Naive thymus-derived CD4-positive, alpha-beta T cell (primary cell): Measurements from ENCODE around the gene PTPN23. TPM values are rescaled to one million over a fixed set of nuclear protein-coding genes. Genes with fewer than 3 reads are reported as not detected.
A peak's percentile ranks its signal among the peaks of the same experiment; 100 is the strongest.

Experiments
- ATAC-seq: fragments of 150-1000 bp; cut with Tn5 transposase; 2 replicates; pipeline ENCODE4 v1.10.0; 2021; ENCODE audit warnings: mild to moderate bottlenecking, moderate library complexity
- CTCF ChIA-PET: fragments of 350-600 bp; sonication (Branson Sonifier 250); formaldehyde crosslinking; loops from one replicate; lab custom pipeline; 2021; ENCODE audit warnings: antibody characterized with exemption; lab: Charles Lee
- POLR2A ChIA-PET: fragments of 350-600 bp; sonication (Branson Sonifier 250); formaldehyde crosslinking; loops from one replicate; lab custom pipeline; 2021; ENCODE audit warnings: antibody characterized with exemption, inconsistent platforms; lab: Charles Lee
- DNase-seq, 9 donors: peaks; one replicate each; pipeline versions ENCODE4 v3.0.0 to v3.0.0-alpha.2; 2020 to 2022; ENCODE audit warnings: mixed read lengths in 1 of 9
- H3K27ac ChIP-seq: one replicate; pipeline ENCODE4 v1.7.0; 2013; ENCODE audit warnings: mild to moderate bottlenecking, low read depth, low read length, moderate library complexity
- H3K27me3 ChIP-seq, 2 donors: one replicate each; pipeline ENCODE4 v1.7.0; 2013; ENCODE audit warnings: low read length in 2 of 2, mild to moderate bottlenecking in 2 of 2, moderate library complexity in 2 of 2; ENCODE audit not compliant: control insufficient read depth in 2 of 2, insufficient read depth in 2 of 2
- H3K36me3 ChIP-seq, 3 experiments: 1 replicate in 2 of 3; 2 replicates in 1 of 3; pipeline ENCODE4 v1.7.0; 2013; ENCODE audit warnings: low read length in 3 of 3, mild to moderate bottlenecking in 3 of 3, moderate library complexity in 1 of 3; ENCODE audit not compliant: insufficient read depth in 3 of 3, control insufficient read depth in 2 of 3
- H3K4me1 ChIP-seq, 2 donors: one replicate each; pipeline ENCODE4 v1.7.0; 2013; ENCODE audit warnings: low read length in 2 of 2, mild to moderate bottlenecking in 2 of 2, moderate library complexity in 1 of 2; ENCODE audit not compliant: control insufficient read depth in 2 of 2, insufficient read depth in 2 of 2
- H3K4me3 ChIP-seq: 2 replicates; pipeline ENCODE4 v1.7.0; 2013; ENCODE audit warnings: mild to moderate bottlenecking, low read length
- H3K9me3 ChIP-seq, 3 experiments: 1 replicate in 2 of 3; 2 replicates in 1 of 3; pipeline ENCODE4 v1.7.0; 2013; ENCODE audit warnings: low read length in 3 of 3; ENCODE audit not compliant: control insufficient read depth in 2 of 3
- H3K27ac Mint-ChIP-seq, 9 donors: one replicate each; pipeline ENCODE4 v1.8.0; 2020 to 2022; ENCODE audit warnings: mixed read lengths in 9 of 9, mild to moderate bottlenecking in 8 of 9, moderate library complexity in 5 of 9, inconsistent platforms in 2 of 9
- H3K27me3 Mint-ChIP-seq, 5 donors: one replicate each; pipeline ENCODE4 v1.8.0; 2021 to 2022; ENCODE audit warnings: mixed read lengths in 5 of 5, mild to moderate bottlenecking in 1 of 5
- H3K36me3 Mint-ChIP-seq, 5 donors: one replicate each; pipeline ENCODE4 v1.8.0; 2020 to 2022; ENCODE audit warnings: mixed read lengths in 5 of 5, mild to moderate bottlenecking in 3 of 5, inconsistent platforms in 1 of 5
- H3K4me1 Mint-ChIP-seq, 7 donors: one replicate each; pipeline ENCODE4 v1.8.0; 2020 to 2022; ENCODE audit warnings: mixed read lengths in 7 of 7, mild to moderate bottlenecking in 3 of 7, inconsistent platforms in 1 of 7
- H3K4me3 Mint-ChIP-seq, 10 donors: one replicate each; pipeline ENCODE4 v1.8.0; 2020 to 2022; ENCODE audit warnings: mild to moderate bottlenecking in 10 of 10, mixed read lengths in 10 of 10, moderate library complexity in 6 of 10, inconsistent platforms in 2 of 10
- H3K9me3 Mint-ChIP-seq, 11 donors: one replicate each; pipeline ENCODE4 v1.8.0; 2020 to 2022; ENCODE audit warnings: mixed read lengths in 11 of 11, mild to moderate bottlenecking in 4 of 11, inconsistent platforms in 1 of 11, moderate library complexity in 1 of 11
- intact Hi-C, 2 donors: fragments of 100-400 bp; cut with micrococcal nuclease; formaldehyde crosslinking; loops; one replicate each; pipeline ENCODE4 v1.15.1; 2023
- polyA plus RNA-seq, 2 donors: library from polyadenylated mRNA; unstranded; fragments of 300-500 nt; fragmentation: Illumina TruSeq; gene quantifications; one replicate each; pipeline ENCODE4 v1.2.3, GENCODE V29; 2021
- total RNA-seq, 6 experiments: library from RNA in 5 of 6; stranded (reverse) in 5 of 6; gene quantifications; 1 replicate in 5 of 6; 2 replicates in 1 of 6; pipeline ENCODE4 v1.2.3 and lab custom pipeline; 2021 to 2026

Gene PTPN23
- total and polyA plus RNA-seq, 7 experiments from 2014 or later: 1.4 to 51.2 (median 36.7) TPM

GRCh38 chr3:47406762-47407149 lies 25.9 kb downstream of the PTPN23 start:
- CTCF ChIA-PET: no interaction called here
- no peaks in the 10 kb centered on the region for H3K27me3 Mint-ChIP-seq
- peaks cover 0 to 7% (median 0%) of the 10 kb centered on the region in 7 donors for H3K4me1 Mint-ChIP-seq
- no peak overlapping the region for H3K27ac Mint-ChIP-seq
- H3K9me3 Mint-ChIP-seq: no peaks in the 10 kb centered on the region
- POLR2A ChIA-PET: no interaction called here
- DNase-seq (no peak), ATAC-seq (peak; percentile 14)
- H3K36me3 ChIP-seq: peaks cover 0 to 74% (median 5%) of the 10 kb centered on the region in 3 experiments
- no peak overlapping the region for H3K27ac ChIP-seq
- H3K27me3 ChIP-seq: no peaks in the 10 kb centered on the region
- intact Hi-C loops: no loop called here
- H3K36me3 Mint-ChIP-seq: peaks cover 0 to 4% (median 0%) of the 10 kb centered on the region in 5 donors
- H3K9me3 ChIP-seq: no peaks in the 10 kb centered on the region
- no peaks in the 10 kb centered on the region for H3K4me1 ChIP-seq
- no peak overlapping the region for H3K4me3 ChIP-seq
- H3K4me3 Mint-ChIP-seq: no peak overlapping the region

- peaks cover 0 to 4% (median 0%) of the 10 kb centered on the region in 5 donors for H3K36me3 Mint-ChIP-seq
- ChIA-PET CTCF (no interaction called here), POLR2A (no interaction called here)
- Histone ChIP-seq H3K27ac (no peak overlapping the region), H3K4me3 (no peak overlapping the region), H3K4me1 (no peaks in the 10 kb centered on the region), H3K27me3 (no peaks in the 10 kb centered on the region), H3K36me3 (peaks cover 0 to 76% (median 5%) of the 10 kb centered on the region in 3 experiments), H3K9me3 (no peaks in the 10 kb centered on the region)
- H3K4me1 Mint-ChIP-seq: peaks cover 0 to 7% (median 0%) of the 10 kb centered on the region in 7 donors
- no peaks in the 10 kb centered on the region for H3K27me3 Mint-ChIP-seq
- H3K27ac Mint-ChIP-seq: peak overlapping the region in 1 of 9 donors; percentile 43
- H3K9me3 Mint-ChIP-seq: no peaks in the 10 kb centered on the region
- intact Hi-C loops: no loop called here
- no peak overlapping the region for H3K4me3 Mint-ChIP-seq
- no peak for ATAC-seq
- no peak for DNase-seq
Measured at GRCh38 chr3:47407237-47407636, 26.4 kb downstream of the PTPN23 start.

GRCh38 chr3:47407896-47408838 lies 27.3 kb downstream of the PTPN23 start:
- POLR2A ChIA-PET: no interaction called here
- Mint-ChIP-seq H3K36me3 (peaks cover 2 to 8% (median 2%) of the 10 kb centered on the region in 5 donors), H3K27me3 (no peaks in the 10 kb centered on the region), H3K27ac (peak overlapping the region in 3 of 9 donors; percentile 34 to 83 (median 59)), H3K9me3 (no peaks in the 10 kb centered on the region), H3K4me1 (peaks cover 0 to 7% (median 0%) of the 10 kb centered on the region in 7 donors), H3K4me3 (no peak overlapping the region)
- intact Hi-C loops: no loop called here
- H3K36me3 ChIP-seq: peaks cover 0 to 86% (median 5%) of the 10 kb centered on the region in 3 experiments
- ATAC-seq: no peak
- no peaks in the 10 kb centered on the region for H3K9me3 ChIP-seq
- DNase-seq: no peak
- CTCF ChIA-PET: no interaction called here
- no peaks in the 10 kb centered on the region for H3K27me3 ChIP-seq
- H3K4me1 ChIP-seq: no peaks in the 10 kb centered on the region
- no peak overlapping the region for H3K4me3 ChIP-seq
- no peak overlapping the region for H3K27ac ChIP-seq

- Mint-ChIP-seq H3K4me3 (no peak overlapping the region), H3K4me1 (peaks cover 0 to 7% (median 0%) of the 10 kb centered on the region in 7 donors), H3K36me3 (peaks cover 4 to 11% (median 5%) of the 10 kb centered on the region in 5 donors), H3K27ac (peak overlapping the region in 1 of 9 donors; percentile 49), H3K27me3 (no peaks in the 10 kb centered on the region), H3K9me3 (no peaks in the 10 kb centered on the region)
- POLR2A ChIA-PET: no interaction called here
- CTCF ChIA-PET: no interaction called here
- no peaks in the 10 kb centered on the region for H3K4me1 ChIP-seq
- H3K4me3 ChIP-seq: no peak overlapping the region
- no peaks in the 10 kb centered on the region for H3K9me3 ChIP-seq
- no peak for ATAC-seq
- H3K27me3 ChIP-seq: no peaks in the 10 kb centered on the region
- no peak overlapping the region for H3K27ac ChIP-seq
- peaks cover under 1 to 92% (median 5%) of the 10 kb centered on the region in 3 experiments for H3K36me3 ChIP-seq
- no peak for DNase-seq
- intact Hi-C loops: no loop called here
Measured at GRCh38 chr3:47408839-47409229, 28.0 kb downstream of the PTPN23 start.

- H3K27ac ChIP-seq: no peak overlapping the region
- POLR2A ChIA-PET: no interaction called here
- H3K4me3 ChIP-seq: no peak overlapping the region
- DNase-seq (no peak), ATAC-seq (no peak)
- intact Hi-C loops: no loop called here
- CTCF ChIA-PET: no interaction called here
- H3K4me1 ChIP-seq: no peaks in the 10 kb centered on the region
- H3K4me1 Mint-ChIP-seq: peaks cover 0 to 7% (median 0%) of the 10 kb centered on the region in 7 donors
- no peak overlapping the region for H3K4me3 Mint-ChIP-seq
- peaks cover 5 to 97% (median 8%) of the 10 kb centered on the region in 3 experiments for H3K36me3 ChIP-seq
- no peaks in the 10 kb centered on the region for H3K27me3 ChIP-seq
- peaks cover 4 to 11% (median 5%) of the 10 kb centered on the region in 5 donors for H3K36me3 Mint-ChIP-seq
- H3K9me3 ChIP-seq: no peaks in the 10 kb centered on the region
- no peaks in the 10 kb centered on the region for H3K9me3 Mint-ChIP-seq
- H3K27ac Mint-ChIP-seq: no peak overlapping the region
- no peaks in the 10 kb centered on the region for H3K27me3 Mint-ChIP-seq
Measured at GRCh38 chr3:47409284-47409683, 28.5 kb downstream of the PTPN23 start.

GRCh38 chr3:47409688-47410416 lies 29.0 kb downstream of the PTPN23 start:
- POLR2A ChIA-PET: no interaction called here
- Mint-ChIP-seq H3K27me3 (no peaks in the 10 kb centered on the region), H3K4me1 (peaks cover 0 to 7% (median 0%) of the 10 kb centered on the region in 7 donors), H3K27ac (no peak overlapping the region), H3K36me3 (peaks cover 4 to 11% (median 5%) of the 10 kb centered on the region in 5 donors), H3K4me3 (no peak overlapping the region), H3K9me3 (no peaks in the 10 kb centered on the region)
- Histone ChIP-seq H3K9me3 (no peaks in the 10 kb centered on the region), H3K4me1 (no peaks in the 10 kb centered on the region), H3K27ac (no peak overlapping the region), H3K4me3 (no peak overlapping the region), H3K27me3 (no peaks in the 10 kb centered on the region), H3K36me3 (peaks cover 6 to 99% (median 8%) of the 10 kb centered on the region in 3 experiments)
- no peak for DNase-seq
- intact Hi-C loops: no loop called here
- CTCF ChIA-PET: no interaction called here
- no peak for ATAC-seq
